IMR-90 (cell line): ENCODE measurements around the gene ADCY1. TPM values are rescaled to one million over a fixed set of nuclear protein-coding genes. Genes with fewer than 3 reads are reported as not detected.

Experiments used
- ATAC-seq: fragments of 200-7000 bp; cut with Tn5 transposase; 2 replicates; pipeline ENCODE4 v1.9.1; 2020; ENCODE audit warnings: low read depth, mild to moderate bottlenecking, moderate library complexity
- BruUV-seq: library from RNA; stranded (reverse); fragments of 400-500 nt; replicated peaks from 2 replicates; lab custom pipeline; 2021; lab: Mats Ljungman, UMichigan
- CTCF ChIA-PET: fragments of 300-600 bp; formaldehyde crosslinking; extraction: SDS; loops from one replicate; lab custom pipeline; 2021; ENCODE audit warnings: antibody characterized with exemption; lab: Yijun Ruan, JAX
- POLR2A ChIA-PET: fragments of 300-600 bp; sonication (Branson Sonifier 250); formaldehyde crosslinking; loops from one replicate; lab custom pipeline; 2022; ENCODE audit warnings: antibody characterized with exemption; ENCODE audit not compliant: unreplicated experiment; lab: Charles Lee
- DNase-seq: peaks from one replicate; pipeline ENCODE4 v3.0.0; 2013
- H2AFZ ChIP-seq: replicated peaks from 2 replicates; pipeline ENCODE3; 2013; ENCODE audit warnings: low read length, mild to moderate bottlenecking; ENCODE audit not compliant: poor library complexity
- H2AK5ac ChIP-seq: 2 replicates; pipeline ENCODE4 v1.6.1; 2013; ENCODE audit warnings: low read depth, low read length, inconsistent platforms
- H2AK9ac ChIP-seq: replicated peaks from 2 replicates; pipeline ENCODE3; 2013; ENCODE audit warnings: mild to moderate bottlenecking, low read depth, low read length, moderate library complexity; ENCODE audit not compliant: poor library complexity
- H2BK120ac ChIP-seq: 2 replicates; pipeline ENCODE4 v1.6.1; 2013; ENCODE audit warnings: low read depth, low read length, inconsistent platforms
- H2BK15ac ChIP-seq: 3 replicates; pipeline ENCODE4 v1.6.1; 2013; ENCODE audit warnings: low read depth, low read length, inconsistent platforms
- H2BK20ac ChIP-seq: 2 replicates; pipeline ENCODE4 v1.6.1; 2013; ENCODE audit warnings: low read depth, mild to moderate bottlenecking, inconsistent platforms, low read length, moderate library complexity
- H2BK5ac ChIP-seq: 2 replicates; pipeline ENCODE4 v1.6.1; 2013; ENCODE audit warnings: mild to moderate bottlenecking, low read depth, low read length, inconsistent platforms; ENCODE audit not compliant: poor library complexity, severe bottlenecking
- H3K14ac ChIP-seq: replicated peaks from 2 replicates; pipeline ENCODE4 v1.6.1; 2013; ENCODE audit warnings: low read depth, low read length, inconsistent platforms
- H3K18ac ChIP-seq: 2 replicates; pipeline ENCODE4 v1.6.1; 2013; ENCODE audit warnings: low read depth, low read length, control low read depth
- H3K23ac ChIP-seq: 2 replicates; pipeline ENCODE4 v1.6.1; 2013; ENCODE audit warnings: low read depth, low read length, inconsistent platforms
- H3K27ac ChIP-seq: 2 replicates; pipeline ENCODE4 v1.5.1; 2013; ENCODE audit warnings: mild to moderate bottlenecking, control low read depth, low read length; ENCODE audit not compliant: insufficient read depth
- H3K27me3 ChIP-seq: 2 replicates; pipeline ENCODE4 v1.6.1; 2013; ENCODE audit warnings: low read length; ENCODE audit not compliant: control insufficient read depth, insufficient read depth
- H3K36me3 ChIP-seq: 2 replicates; pipeline ENCODE4 v1.6.1; 2013; ENCODE audit warnings: low read length, mixed read lengths; ENCODE audit not compliant: control insufficient read depth, insufficient read depth
- H3K4ac ChIP-seq: 2 replicates; pipeline ENCODE4 v1.6.1; 2013; ENCODE audit warnings: low read depth, low read length, inconsistent platforms
- H3K4me1 ChIP-seq: 2 replicates; pipeline ENCODE4 v1.6.1; 2013; ENCODE audit warnings: low read length, mixed read lengths; ENCODE audit not compliant: control insufficient read depth, insufficient read depth
- H3K4me2 ChIP-seq: 2 replicates; pipeline ENCODE4 v1.6.1; 2013; ENCODE audit warnings: low read depth, mild to moderate bottlenecking, control low read depth, low read length, moderate library complexity
- H3K4me3 ChIP-seq: 2 replicates; pipeline ENCODE4 v1.5.1; 2013; ENCODE audit warnings: low read depth, mild to moderate bottlenecking, control low read depth, low read length, moderate library complexity; ENCODE audit not compliant: insufficient read depth
- H3K56ac ChIP-seq: 2 replicates; pipeline ENCODE4 v1.6.1; 2013; ENCODE audit warnings: low read length, inconsistent platforms; ENCODE audit not compliant: insufficient read depth; ENCODE audit errors: extremely low read depth
- H3K79me1 ChIP-seq, 2 experiments: 2 replicates each; pipeline ENCODE4 v1.6.1; 2013; ENCODE audit warnings: low read length in 2 of 2, inconsistent platforms in 1 of 2, low read depth in 1 of 2
- H3K9ac ChIP-seq: 2 replicates; pipeline ENCODE4 v1.6.1; 2013; ENCODE audit warnings: low read depth, low read length, control low read depth
- H3K9me1 ChIP-seq: 2 replicates; pipeline ENCODE4 v1.6.1; 2013; ENCODE audit warnings: low read length, inconsistent platforms; ENCODE audit not compliant: insufficient read depth
- H3K9me3 ChIP-seq: 2 replicates; pipeline ENCODE4 v1.6.1; 2013; ENCODE audit warnings: low read length; ENCODE audit not compliant: control insufficient read depth, insufficient read depth
- H4K20me1 ChIP-seq: 2 replicates; pipeline ENCODE4 v1.6.1; 2013; ENCODE audit warnings: low read length, inconsistent platforms; ENCODE audit not compliant: insufficient read depth
- H4K5ac ChIP-seq: 2 replicates; pipeline ENCODE4 v1.6.1; 2013; ENCODE audit warnings: mild to moderate bottlenecking, low read depth, low read length, control low read depth
- H4K8ac ChIP-seq, 2 experiments: 2 replicates each; pipeline ENCODE4 v1.6.1; 2013; ENCODE audit warnings: low read depth in 2 of 2, low read length in 2 of 2, control low read depth in 1 of 2, inconsistent platforms in 1 of 2
- H4K91ac ChIP-seq: 2 replicates; pipeline ENCODE4 v1.6.1; 2013; ENCODE audit warnings: low read depth, low read length, inconsistent platforms; ENCODE audit not compliant: insufficient read depth
- BHLHE40 ChIP-seq: fragments of 150-350 bp; IDR thresholded peaks from 2 replicates; pipeline ENCODE4 v1.6.1; 2016; ENCODE audit warnings: mild to moderate bottlenecking, low read depth, low read length
- CHD1 ChIP-seq: IDR thresholded peaks from 2 replicates; pipeline ENCODE4 v1.6.1; 2012; ENCODE audit warnings: low read depth, low read length, improper control_type of control experiment
- FOS ChIP-seq: fragments of 150-350 bp; IDR thresholded peaks from 2 replicates; pipeline ENCODE4 v1.6.1; 2016; ENCODE audit warnings: low read depth, low read length
- MAFK ChIP-seq: IDR thresholded peaks from 2 replicates; pipeline ENCODE4 v1.6.1; 2012; ENCODE audit warnings: low read depth, low read length, improper control_type of control experiment
- MAZ ChIP-seq: IDR thresholded peaks from 2 replicates; pipeline ENCODE4 v1.6.1; 2012; ENCODE audit warnings: low read depth, mild to moderate bottlenecking, low read length, improper control_type of control experiment, moderate library complexity, borderline replicate concordance
- MXI1 ChIP-seq: IDR thresholded peaks from 2 replicates; pipeline ENCODE4 v1.6.1; 2012; ENCODE audit warnings: low read depth, mild to moderate bottlenecking, low read length, moderate library complexity, borderline replicate concordance
- POLR2A ChIP-seq: IDR thresholded peaks from 2 replicates; pipeline ENCODE4 v1.6.1; 2012; ENCODE audit warnings: mild to moderate bottlenecking, low read depth, low read length
- RCOR1 ChIP-seq: IDR thresholded peaks from 2 replicates; pipeline ENCODE4 v1.6.1; 2012; ENCODE audit warnings: mild to moderate bottlenecking, low read length, improper control_type of control experiment; ENCODE audit not compliant: insufficient replicate concordance
- WGBS, 2 experiments: methylation state at CpG; one replicate each; pipeline versions ENCODE4 v1.1.5 to v1.1.7; 2013; ENCODE audit warnings: missing lambda C conversion rate in 2 of 2; ENCODE audit not compliant: insufficient read length in 1 of 2; ENCODE audit errors: extremely low coverage in 2 of 2; 5-methylcytosine and 5-hydroxymethylcytosine counted together
- dilution Hi-C: fragments of 300-500 bp; cut with HindIII; formaldehyde crosslinking; loops from one replicate; pipeline ENCODE4 v1.14.3; 2018; ENCODE audit warnings: low sequenced_read_pairs; ENCODE audit not compliant: unreplicated experiment
- in situ Hi-C: fragments of 300-500 bp; cut with MboI; formaldehyde crosslinking; loops from 3 replicates; pipeline ENCODE4 v1.14.3; 2019; ENCODE audit warnings: low sequenced_read_pairs, inconsistent platforms, mixed read lengths
- intact Hi-C: fragments of 100-400 bp; cut with micrococcal nuclease; formaldehyde crosslinking; loops from 2 replicates; pipeline ENCODE4 v1.10.0; 2022
- polyA plus RNA-seq, 3 experiments: library from polyadenylated mRNA; depleted of rRNA; stranded (reverse); fragments of >200 nt; gene quantifications; 2 replicates each; pipeline ENCODE4 v1.2.3, GENCODE V29; 2012; ENCODE audit warnings: low replicate concordance in 1 of 3
- total RNA-seq: library from RNA; depleted of rRNA; stranded (reverse); fragments of >200 nt; gene quantifications from 2 replicates; pipeline ENCODE4 v1.2.3, GENCODE V29; 2012
- TF ChIP-seq, protein P1 (sequence below): fragments of 150-350 bp; IDR thresholded peaks from 2 replicates; pipeline ENCODE4 v1.6.1; 2017; ENCODE audit warnings: mild to moderate bottlenecking, antibody characterized with exemption, low read length, low read depth

The ADCY1 gene
- total and polyA plus RNA-seq, 2 of the 4 experiments (the other 2 are of a cell fraction), result 0.18 to 0.24 TPM

DNA sequence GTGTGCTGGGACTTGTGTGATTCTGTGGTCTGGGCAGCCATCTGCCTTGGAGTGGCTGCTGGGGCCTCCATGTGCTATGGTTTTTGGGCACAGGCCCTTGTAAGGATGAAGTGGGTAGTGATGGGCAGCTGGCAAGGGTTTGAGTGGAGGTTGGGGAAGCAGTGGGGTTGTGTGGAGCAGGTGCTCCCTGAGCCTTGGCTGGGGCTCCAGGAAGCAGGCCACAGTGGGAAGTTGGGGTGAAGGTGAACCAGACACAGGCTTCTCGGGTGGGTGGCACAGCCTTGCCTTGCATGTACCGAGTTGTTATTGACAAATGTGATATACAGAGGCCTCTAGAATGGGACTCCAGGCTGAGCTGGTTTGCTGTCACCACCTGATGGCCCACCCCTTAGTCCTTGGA is 82.3 kb downstream of the ADCY1 start:
- no peak overlapping the region for H3K56ac ChIP-seq
- H3K4me1 ChIP-seq, result no peaks in the 10 kb centered on the region
- in situ Hi-C loops, result loop anchor here (25.0 kb wide), 1 partner anchor 206 kb away; the partner anchor contains the start of gene CCDC201
- H2BK15ac ChIP-seq, result no peak overlapping the region
- dilution Hi-C loops, result no loop called here
- no peaks in the 10 kb centered on the region for H3K9me1 ChIP-seq
- H3K36me3 ChIP-seq, result no peaks in the 10 kb centered on the region
- H3K18ac ChIP-seq, result no peak overlapping the region
- H2AK9ac ChIP-seq, result no peak overlapping the region
- H3K14ac ChIP-seq, result no peak overlapping the region
- no peak overlapping the region for H3K4me3 ChIP-seq
- no peak overlapping the region for H4K91ac ChIP-seq
- H4K5ac ChIP-seq, result no peak overlapping the region
- H2AFZ ChIP-seq, result no peak overlapping the region
- no peak overlapping the region for H2AK5ac ChIP-seq
- TF ChIP-seq MAFK, result no peak
- TF ChIP-seq MAZ, result no peak
- TF ChIP-seq RCOR1, result no peak
- TF ChIP-seq FOS, result no peak
- TF ChIP-seq, protein P1, sequence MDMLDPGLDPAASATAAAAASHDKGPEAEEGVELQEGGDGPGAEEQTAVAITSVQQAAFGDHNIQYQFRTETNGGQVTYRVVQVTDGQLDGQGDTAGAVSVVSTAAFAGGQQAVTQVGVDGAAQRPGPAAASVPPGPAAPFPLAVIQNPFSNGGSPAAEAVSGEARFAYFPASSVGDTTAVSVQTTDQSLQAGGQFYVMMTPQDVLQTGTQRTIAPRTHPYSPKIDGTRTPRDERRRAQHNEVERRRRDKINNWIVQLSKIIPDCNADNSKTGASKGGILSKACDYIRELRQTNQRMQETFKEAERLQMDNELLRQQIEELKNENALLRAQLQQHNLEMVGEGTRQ, result no peak
- TF ChIP-seq BHLHE40, result no peak
- TF ChIP-seq CHD1, result no peak
- no peak for TF ChIP-seq MXI1
- TF ChIP-seq POLR2A, result no peak
- POLR2A ChIA-PET, result no interaction called here
- H4K20me1 ChIP-seq, result no peaks in the 10 kb centered on the region
- H3K23ac ChIP-seq, result no peak overlapping the region
- no peak overlapping the region for H2BK120ac ChIP-seq
- H3K79me1 ChIP-seq, result no peaks in the 10 kb centered on the region
- no CpG with 5 or more reads among the region's 2 CpGs for WGBS, 2 experiments
- H4K8ac ChIP-seq, result no peak overlapping the region
- no peaks in the 10 kb centered on the region for H3K9me3 ChIP-seq
- H3K27ac ChIP-seq, result no peak overlapping the region
- no peak overlapping the region for H3K4ac ChIP-seq
- H3K9ac ChIP-seq, result no peak overlapping the region
- no peak overlapping the region for H2BK5ac ChIP-seq
- H2BK20ac ChIP-seq, result no peak overlapping the region
- CTCF ChIA-PET, result interaction anchor here (0.6 kb wide), 1 partner anchor 203 kb away, joined by 3 read pairs; no protein-coding TSS in a partner anchor
- no peak for ATAC-seq
- DNase-seq, result no peak
- no peak overlapping the region for H3K4me2 ChIP-seq
- peaks cover 23% of the 10 kb centered on the region for H3K27me3 ChIP-seq
- no TSS peak for BruUV-seq
- intact Hi-C loops, result no loop called here
